K562 (cell line): Measurements from ENCODE around the gene DELE1. TPM values are rescaled to one million over a fixed set of nuclear protein-coding genes. Genes with fewer than 3 reads are reported as not detected.
A peak's percentile ranks its signal among the peaks of the same experiment; 100 is the strongest.

Source experiments
- ATF7 ChIP-seq: fragments of 450-650 bp; IDR thresholded peaks from 2 replicates; pipeline ENCODE4 v1.7.1; 2014; ENCODE audit warnings: mild to moderate bottlenecking, moderate library complexity
- DDX20 ChIP-seq: fragments of 450-650 bp; IDR thresholded peaks from 2 replicates; pipeline ENCODE4 v1.6.1; 2016; ENCODE audit warnings: missing genetic modification characterization, low read depth, mild to moderate bottlenecking, missing compliant biosample characterization, moderate library complexity
- EHMT2 ChIP-seq: fragments of 450-650 bp; IDR thresholded peaks from 2 replicates; pipeline ENCODE4 v1.6.1; 2018; ENCODE audit warnings: antibody characterized with exemption
- EP400 ChIP-seq: fragments of 450-650 bp; IDR thresholded peaks from 2 replicates; pipeline ENCODE4 v1.6.1; 2017; ENCODE audit warnings: antibody characterized with exemption, mild to moderate bottlenecking, moderate library complexity
- IFI16 ChIP-seq: fragments of 250-450 bp; sonication (Bioruptor Pico); IDR thresholded peaks from 2 replicates; pipeline ENCODE4 v2.1.2; 2022; ENCODE audit warnings: mild to moderate bottlenecking, inconsistent platforms
- JUND ChIP-seq, 2 experiments: IDR thresholded peaks; 2 replicates in 1 of 2; 3 replicates in 1 of 2; pipeline ENCODE4 v1.6.1; 2011; ENCODE audit warnings: borderline replicate concordance in 2 of 2, low read depth in 2 of 2, low read length in 2 of 2, improper control_type of control experiment in 1 of 2, missing biosample characterization in 1 of 2, missing genetic modification characterization in 1 of 2, missing genetic modification reagents in 1 of 2
- LARP7 ChIP-seq: fragments of 450-650 bp; IDR thresholded peaks from 2 replicates; pipeline ENCODE4 v1.6.1; 2016
- MYNN ChIP-seq, 2 experiments: sonication (generic); formaldehyde crosslinking in 1 of 2; IDR thresholded peaks; 2 replicates each; pipeline versions ENCODE4 v1.5.0 to v1.6.1; 2016 to 2020; ENCODE audit warnings: antibody characterized with exemption in 1 of 2, missing genetic modification reagents in 1 of 2
- PHF20 ChIP-seq: fragments of 450-650 bp; IDR thresholded peaks from 2 replicates; pipeline ENCODE4 v1.6.1; 2018; ENCODE audit not compliant: partially characterized antibody
- PPARD ChIP-seq: fragments of 250-450 bp; sonication (Bioruptor Pico); IDR thresholded peaks from 2 replicates; pipeline ENCODE4 v1.8.0; 2022; ENCODE audit warnings: inconsistent platforms, mild to moderate bottlenecking, moderate library complexity
- PTBP1 ChIP-seq: fragments of 200-400 bp; formaldehyde crosslinking; IDR thresholded peaks from 2 replicates; pipeline ENCODE4 v1.6.1; 2017; ENCODE audit warnings: low read depth, low read length
- RNF2 ChIP-seq: sonication (generic); IDR thresholded peaks from 2 replicates; pipeline ENCODE4 v1.6.1; 2016
- SMARCB1 ChIP-seq: IDR thresholded peaks from 2 replicates; pipeline ENCODE4 v1.6.1; 2011; ENCODE audit warnings: improper control_type of control experiment, low read depth; ENCODE audit not compliant: insufficient read length
- ZFP36 ChIP-seq: fragments of 150-350 bp; IDR thresholded peaks from 2 replicates; pipeline ENCODE4 v1.6.1; 2018; ENCODE audit warnings: low read length, low read depth; ENCODE audit not compliant: partially characterized antibody
- ZNF217 ChIP-seq: sonication (generic); formaldehyde crosslinking; IDR thresholded peaks from 2 replicates; pipeline ENCODE4 v1.8.0; 2022; ENCODE audit warnings: mild to moderate bottlenecking, missing genetic modification reagents
- polyA plus RNA-seq, 8 experiments: library from polyadenylated mRNA; depleted of rRNA in 4 of 8; stranded (reverse) in 5 of 8; unstranded in 3 of 8; fragments of >200 nt; fragmentation: Nextera tagmentation in 2 of 8; fragmentation: Illumina TruSeq in 1 of 8; extraction: Ambion mirVana in 2 of 8; extraction: Trizol in 1 of 8; gene quantifications; 2 replicates each; pipeline versions ENCODE4 v1.2.1 to v1.2.3, GENCODE V29; 2011 to 2014; ENCODE audit warnings: inconsistent platforms in 1 of 8, missing spikeins in 1 of 8
- total RNA-seq, 7 experiments: library from RNA; depleted of rRNA in 6 of 7; stranded (reverse); fragments of >200 nt in 6 of 7; fragmentation: Illumina TruSeq in 2 of 7; extraction: Trizol in 2 of 7; gene quantifications; 2 replicates each; pipeline versions ENCODE4 v1.2.1 to v1.2.3, GENCODE V29; 2011 to 2021; ENCODE audit warnings: low replicate concordance in 1 of 7
- TF ChIP-seq, protein P1 (sequence below): sonication (generic); formaldehyde crosslinking; IDR thresholded peaks from 2 replicates; pipeline ENCODE4 v1.8.1; 2023; ENCODE audit warnings: missing genetic modification reagents, mild to moderate bottlenecking, borderline replicate concordance
- TF ChIP-seq, protein P2 (sequence below): sonication (generic); formaldehyde crosslinking; IDR thresholded peaks from 2 replicates; pipeline ENCODE4 v1.8.1; 2023; ENCODE audit warnings: mild to moderate bottlenecking, missing genetic modification reagents, moderate library complexity
- TF ChIP-seq, protein P3 (sequence below): fragments of 250-450 bp; sonication (Bioruptor Pico); IDR thresholded peaks from 2 replicates; pipeline ENCODE4 v1.4.0; 2020; ENCODE audit warnings: mild to moderate bottlenecking, moderate library complexity

Gene DELE1
- total and polyA plus RNA-seq, 9 of the 15 experiments (the other 6 are each of a cell fraction or from before 2014, with no cell fraction given) = 16.6 to 74.4 (median 49.8) TPM

DNA sequence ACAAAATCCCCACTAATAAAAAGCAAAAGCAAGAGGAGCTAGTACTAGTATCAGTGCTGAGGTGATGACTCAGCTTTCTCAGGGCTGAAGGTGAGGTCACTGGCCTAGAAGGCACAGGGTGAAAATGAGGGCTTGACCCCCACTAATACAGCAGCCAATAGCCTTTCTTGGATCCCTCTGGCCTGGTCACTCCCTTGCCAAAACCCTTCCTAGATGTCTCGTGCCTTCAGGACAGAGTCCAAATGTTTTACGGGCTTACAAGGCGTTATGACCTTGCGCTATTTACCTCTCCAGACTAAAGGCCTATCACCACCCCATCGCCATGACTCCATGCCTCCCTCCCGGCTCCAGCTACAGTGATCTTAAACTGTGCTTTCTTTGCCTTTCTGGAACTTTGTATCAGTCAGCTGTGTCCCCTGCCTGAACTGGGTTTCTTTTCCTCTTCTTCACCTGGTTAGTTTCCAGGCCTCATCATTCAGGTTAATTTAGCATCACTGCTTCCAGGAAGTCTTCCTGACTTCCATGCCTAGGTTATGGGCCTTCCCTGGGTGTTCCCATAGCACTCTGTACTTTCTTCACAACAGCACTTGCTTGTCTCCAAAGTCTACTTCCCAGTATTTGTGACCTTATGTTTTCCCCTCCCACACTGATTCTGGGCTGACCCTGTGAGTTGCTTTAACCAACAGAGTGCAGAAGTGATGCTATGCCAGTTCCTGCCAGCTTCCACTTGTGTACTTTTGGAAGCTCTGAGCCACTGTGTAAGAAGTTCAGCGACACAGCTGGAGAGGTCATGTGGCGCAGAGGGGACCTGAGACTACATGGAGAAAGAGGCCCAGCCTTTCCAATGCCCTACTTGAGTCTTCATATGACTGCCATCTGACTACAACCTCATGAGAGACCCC, 4.2 kb upstream of the DELE1 start (continued):
- TF ChIP-seq, protein P1, sequence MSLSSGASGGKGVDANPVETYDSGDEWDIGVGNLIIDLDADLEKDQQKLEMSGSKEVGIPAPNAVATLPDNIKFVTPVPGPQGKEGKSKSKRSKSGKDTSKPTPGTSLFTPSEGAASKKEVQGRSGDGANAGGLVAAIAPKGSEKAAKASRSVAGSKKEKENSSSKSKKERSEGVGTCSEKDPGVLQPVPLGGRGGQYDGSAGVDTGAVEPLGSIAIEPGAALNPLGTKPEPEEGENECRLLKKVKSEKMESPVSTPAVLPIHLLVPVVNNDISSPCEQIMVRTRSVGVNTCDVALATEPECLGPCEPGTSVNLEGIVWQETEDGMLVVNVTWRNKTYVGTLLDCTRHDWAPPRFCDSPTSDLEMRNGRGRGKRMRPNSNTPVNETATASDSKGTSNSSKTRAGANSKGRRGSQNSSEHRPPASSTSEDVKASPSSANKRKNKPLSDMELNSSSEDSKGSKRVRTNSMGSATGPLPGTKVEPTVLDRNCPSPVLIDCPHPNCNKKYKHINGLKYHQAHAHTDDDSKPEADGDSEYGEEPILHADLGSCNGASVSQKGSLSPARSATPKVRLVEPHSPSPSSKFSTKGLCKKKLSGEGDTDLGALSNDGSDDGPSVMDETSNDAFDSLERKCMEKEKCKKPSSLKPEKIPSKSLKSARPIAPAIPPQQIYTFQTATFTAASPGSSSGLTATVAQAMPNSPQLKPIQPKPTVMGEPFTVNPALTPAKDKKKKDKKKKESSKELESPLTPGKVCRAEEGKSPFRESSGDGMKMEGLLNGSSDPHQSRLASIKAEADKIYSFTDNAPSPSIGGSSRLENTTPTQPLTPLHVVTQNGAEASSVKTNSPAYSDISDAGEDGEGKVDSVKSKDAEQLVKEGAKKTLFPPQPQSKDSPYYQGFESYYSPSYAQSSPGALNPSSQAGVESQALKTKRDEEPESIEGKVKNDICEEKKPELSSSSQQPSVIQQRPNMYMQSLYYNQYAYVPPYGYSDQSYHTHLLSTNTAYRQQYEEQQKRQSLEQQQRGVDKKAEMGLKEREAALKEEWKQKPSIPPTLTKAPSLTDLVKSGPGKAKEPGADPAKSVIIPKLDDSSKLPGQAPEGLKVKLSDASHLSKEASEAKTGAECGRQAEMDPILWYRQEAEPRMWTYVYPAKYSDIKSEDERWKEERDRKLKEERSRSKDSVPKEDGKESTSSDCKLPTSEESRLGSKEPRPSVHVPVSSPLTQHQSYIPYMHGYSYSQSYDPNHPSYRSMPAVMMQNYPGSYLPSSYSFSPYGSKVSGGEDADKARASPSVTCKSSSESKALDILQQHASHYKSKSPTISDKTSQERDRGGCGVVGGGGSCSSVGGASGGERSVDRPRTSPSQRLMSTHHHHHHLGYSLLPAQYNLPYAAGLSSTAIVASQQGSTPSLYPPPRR (CRISPR knock-in tag) = no peak
- TF ChIP-seq ATF7 (peak; percentile 90), PPARD (no peak), EP400 (peak; percentile 46), LARP7 (no peak), ZFP36 (peak; percentile 83), PTBP1 (no peak), MYNN (IDR thresholded peaks at IDR 0.05) (0 out of 2 replicates have a peak, but pooled peaks have one; percentile 29), MYNN (CRISPR knock-in tag; IDR thresholded peaks at IDR 0.05) (no peak), IFI16 (CRISPR knock-in tag) (no peak), DDX20 (tag) (0 out of 2 replicates have a peak, but pooled peaks have one; percentile 43), ZNF217 (CRISPR knock-in tag) (no peak), PHF20 (peak; percentile 58), EHMT2 (peak; percentile 56; the same call in 1 of the 2 replicates), JUND (IDR thresholded peaks at IDR 0.05; ENCODE audit: borderline replicate concordance, low read depth, low read length) (peak; percentile 91), JUND (tag; IDR thresholded peaks at IDR 0.05; ENCODE audit: borderline replicate concordance, low read depth, low read length) (peak; percentile 93; the same call in 2 of the 3 replicates), SMARCB1 (peak; percentile 57), RNF2 (no peak)
- TF ChIP-seq, protein P2, sequence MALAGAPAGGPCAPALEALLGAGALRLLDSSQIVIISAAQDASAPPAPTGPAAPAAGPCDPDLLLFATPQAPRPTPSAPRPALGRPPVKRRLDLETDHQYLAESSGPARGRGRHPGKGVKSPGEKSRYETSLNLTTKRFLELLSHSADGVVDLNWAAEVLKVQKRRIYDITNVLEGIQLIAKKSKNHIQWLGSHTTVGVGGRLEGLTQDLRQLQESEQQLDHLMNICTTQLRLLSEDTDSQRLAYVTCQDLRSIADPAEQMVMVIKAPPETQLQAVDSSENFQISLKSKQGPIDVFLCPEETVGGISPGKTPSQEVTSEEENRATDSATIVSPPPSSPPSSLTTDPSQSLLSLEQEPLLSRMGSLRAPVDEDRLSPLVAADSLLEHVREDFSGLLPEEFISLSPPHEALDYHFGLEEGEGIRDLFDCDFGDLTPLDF = no peak
- TF ChIP-seq, protein P3, sequence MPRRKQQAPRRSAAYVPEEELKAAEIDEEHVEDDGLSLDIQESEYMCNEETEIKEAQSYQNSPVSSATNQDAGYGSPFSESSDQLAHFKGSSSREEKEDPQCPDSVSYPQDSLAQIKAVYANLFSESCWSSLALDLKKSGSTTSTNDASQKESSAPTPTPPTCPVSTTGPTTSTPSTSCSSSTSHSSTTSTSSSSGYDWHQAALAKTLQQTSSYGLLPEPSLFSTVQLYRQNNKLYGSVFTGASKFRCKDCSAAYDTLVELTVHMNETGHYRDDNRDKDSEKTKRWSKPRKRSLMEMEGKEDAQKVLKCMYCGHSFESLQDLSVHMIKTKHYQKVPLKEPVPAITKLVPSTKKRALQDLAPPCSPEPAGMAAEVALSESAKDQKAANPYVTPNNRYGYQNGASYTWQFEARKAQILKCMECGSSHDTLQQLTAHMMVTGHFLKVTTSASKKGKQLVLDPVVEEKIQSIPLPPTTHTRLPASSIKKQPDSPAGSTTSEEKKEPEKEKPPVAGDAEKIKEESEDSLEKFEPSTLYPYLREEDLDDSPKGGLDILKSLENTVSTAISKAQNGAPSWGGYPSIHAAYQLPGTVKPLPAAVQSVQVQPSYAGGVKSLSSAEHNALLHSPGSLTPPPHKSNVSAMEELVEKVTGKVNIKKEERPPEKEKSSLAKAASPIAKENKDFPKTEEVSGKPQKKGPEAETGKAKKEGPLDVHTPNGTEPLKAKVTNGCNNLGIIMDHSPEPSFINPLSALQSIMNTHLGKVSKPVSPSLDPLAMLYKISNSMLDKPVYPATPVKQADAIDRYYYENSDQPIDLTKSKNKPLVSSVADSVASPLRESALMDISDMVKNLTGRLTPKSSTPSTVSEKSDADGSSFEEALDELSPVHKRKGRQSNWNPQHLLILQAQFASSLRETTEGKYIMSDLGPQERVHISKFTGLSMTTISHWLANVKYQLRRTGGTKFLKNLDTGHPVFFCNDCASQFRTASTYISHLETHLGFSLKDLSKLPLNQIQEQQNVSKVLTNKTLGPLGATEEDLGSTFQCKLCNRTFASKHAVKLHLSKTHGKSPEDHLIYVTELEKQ = no peak
